Kidney (tissue), 14 donors: ENCODE measurements around the gene MATR3. TPM values are rescaled to one million over a fixed set of nuclear protein-coding genes. Genes with fewer than 3 reads are reported as not detected.
A peak's percentile ranks its signal among the peaks of the same experiment; 100 is the strongest.

Experiments
- DNase-seq, 5 donors: peaks; one replicate each; pipeline ENCODE4 v3.0.0-alpha.2; 2013 to 2020
- FAIRE-seq: peaks from 2 replicates; lab custom pipeline; 2012; peaks lifted over from hg19 to GRCh38; lab: Jason Lieb, UNC
- H3K27ac ChIP-seq, 2 donors: one replicate each; pipeline ENCODE4 v1.7.0; 2013; ENCODE audit warnings: low read depth in 2 of 2, low read length in 2 of 2, inconsistent platforms in 1 of 2
- H3K27me3 ChIP-seq: one replicate; pipeline ENCODE4 v1.7.1; 2013; ENCODE audit warnings: low read length, inconsistent platforms; ENCODE audit not compliant: control insufficient read depth, insufficient read depth
- H3K36me3 ChIP-seq, 3 donors: one replicate each; pipeline versions ENCODE4 v1.7.0 to v1.7.1; 2013; ENCODE audit warnings: low read length in 3 of 3, control low read depth in 1 of 3, inconsistent platforms in 1 of 3; ENCODE audit not compliant: insufficient read depth in 3 of 3, control insufficient read depth in 2 of 3
- H3K4me1 ChIP-seq, 3 donors: one replicate each; pipeline versions ENCODE4 v1.7.0 to v1.7.1; 2013; ENCODE audit warnings: low read length in 3 of 3, inconsistent platforms in 1 of 3, low read depth in 1 of 3; ENCODE audit not compliant: control insufficient read depth in 2 of 3, insufficient read depth in 2 of 3
- H3K4me3 ChIP-seq, 3 donors: one replicate each; pipeline versions ENCODE4 v1.7.0 to v1.8.1; 2013; ENCODE audit warnings: low read length in 3 of 3, control low read depth in 1 of 3, inconsistent platforms in 1 of 3
- H3K9ac ChIP-seq, 3 donors: one replicate each; pipeline versions ENCODE4 v1.7.0 to v1.7.1; 2013; ENCODE audit warnings: low read length in 3 of 3, control low read depth in 1 of 3, inconsistent platforms in 1 of 3
- H3K9me3 ChIP-seq, 3 donors: one replicate each; pipeline versions ENCODE4 v1.7.0 to v1.7.1; 2013; ENCODE audit warnings: low read length in 3 of 3, control low read depth in 1 of 3, inconsistent platforms in 1 of 3; ENCODE audit not compliant: control insufficient read depth in 2 of 3, insufficient read depth in 1 of 3
- CTCF ChIP-seq: IDR thresholded peaks from 3 replicates; pipeline ENCODE4 v1.5.1; 2012; ENCODE audit warnings: mild to moderate bottlenecking, moderate library complexity, borderline replicate concordance; ENCODE audit not compliant: insufficient read depth; ENCODE audit errors: extremely low read depth
- intact Hi-C: fragments of 100-400 bp; cut with DNase I; formaldehyde crosslinking; loops from one replicate; pipeline ENCODE4 v1.11.1; 2022
- polyA plus RNA-seq: library from polyadenylated mRNA; stranded (reverse); fragments of 350-450 nt; fragmentation: Illumina TruSeq; extraction: RNeasy Lipid Tissue Mini Kit (QIAGEN cat#74804); gene quantifications from one replicate; pipeline ENCODE4 v1.2.3, GENCODE V29; 2014; ENCODE audit warnings: low read depth, low replicate concordance; ENCODE audit not compliant: insufficient read depth
- total RNA-seq: library from RNA; stranded (reverse); fragmentation: NEBNext Ultra II Directional; extraction: Animal tissue kit (Norgen Biotek cat#: 25700); gene quantifications from one replicate; pipeline ENCODE4 v1.2.1, GENCODE V29; 2021
- donor health status: control.
- donor health status: control.
- donor health status: control.
- donor health status: control.
- donor health status: control.
- donor health status: DM: yes; HTN: yes; CAD: no.
- donor health status: Normal renal cell carcinoma (clear cell type).

The MATR3 gene
- total and polyA plus RNA-seq, 2 donors from 2014 or later, result 124 to 215 TPM

GRCh38 chr5:139295346-139296057 is 2.0 kb downstream of the MATR3 start:
- Histone ChIP-seq H3K9ac (peak overlapping the region; percentile 56 to 99 (median 95)), H3K4me3 (peak overlapping the region; percentile 97 to 100 (median 99)), H3K9me3 (no peaks in the 10 kb centered on the region), H3K27me3 (no peaks in the 10 kb centered on the region), H3K27ac (peak overlapping the region; percentile 26 to 100), H3K36me3 (no peaks in the 10 kb centered on the region), H3K4me1 (peaks cover 3 to 21% (median 20%) of the 10 kb centered on the region in 3 donors)
- intact Hi-C loops, result no loop called here
- TF ChIP-seq CTCF, result no peak
- FAIRE-seq (no peak), DNase-seq (peak in 3 of 5 donors; percentile 28 to 57 (median 54))

GRCh38 chr5:139296198-139296597 is 2.7 kb downstream of the MATR3 start:
- FAIRE-seq (no peak), DNase-seq (no peak)
- intact Hi-C loops, result no loop called here
- Histone ChIP-seq H3K4me3 (peak overlapping the region in 1 of 3 donors; percentile 27), H3K36me3 (no peaks in the 10 kb centered on the region), H3K27ac (peak overlapping the region in 1 of 2 donors; percentile 5), H3K9ac (peak overlapping the region in 1 of 3 donors; percentile 37), H3K4me1 (peaks cover 3 to 21% (median 20%) of the 10 kb centered on the region in 3 donors), H3K27me3 (no peaks in the 10 kb centered on the region), H3K9me3 (no peaks in the 10 kb centered on the region)
- no peak for TF ChIP-seq CTCF

GRCh38 chr5:139296862-139297326 is 3.4 kb downstream of the MATR3 start:
- no peak for FAIRE-seq
- Histone ChIP-seq H3K9ac (no peak overlapping the region), H3K4me1 (peaks cover 3 to 22% (median 21%) of the 10 kb centered on the region in 3 donors), H3K4me3 (peak overlapping the region in 1 of 3 donors; percentile 26), H3K27me3 (no peaks in the 10 kb centered on the region), H3K9me3 (no peaks in the 10 kb centered on the region), H3K27ac (peak overlapping the region in 1 of 2 donors; percentile 5), H3K36me3 (no peaks in the 10 kb centered on the region)
- TF ChIP-seq CTCF, result no peak
- peak in 4 of 5 donors; percentile 70 to 85 (median 82) for DNase-seq
- intact Hi-C loops, result no loop called here
